Measurements from ENCODE around the gene SCN2B. TPM values are rescaled to one million over a fixed set of nuclear protein-coding genes. Genes with fewer than 3 reads are reported as not detected.

SCN2B gene
- polyA plus RNA-seq, 1 donor from 2014 or later = 1.1 TPM

- H3F3A ChIP-seq (ENCODE audit: insufficient read depth, low read length, poor library complexity, severe bottlenecking) = no peaks in the 10 kb centered on the region
- no peak overlapping the region for H3K9ac ChIP-seq (ENCODE audit: low read length)
- no peaks in the 10 kb centered on the region for H3K9me3 ChIP-seq (ENCODE audit: low read length)
- no peaks in the 10 kb centered on the region for H3K27me3 ChIP-seq (ENCODE audit: insufficient read depth, low read depth, low read length)
- no peaks in the 10 kb centered on the region for H4K20me1 ChIP-seq (ENCODE audit: insufficient read depth)
- no peak overlapping the region for H2AFZ ChIP-seq (ENCODE audit: low read depth, low read length)
- no peaks in the 10 kb centered on the region for H3K9me2 ChIP-seq (ENCODE audit: insufficient read depth, low read length)
- no peak overlapping the region for H3K4me2 ChIP-seq (ENCODE audit: low read length)
- no peak for TF ChIP-seq TAF1 (IDR thresholded peaks at IDR 0.05; ENCODE audit: low read depth)
- no peak for TF ChIP-seq EZH2 (IDR thresholded peaks at IDR 0.05; ENCODE audit: borderline replicate concordance, insufficient read depth, low read length, poor library complexity, severe bottlenecking)
- TF ChIP-seq SMC3 (conservative IDR thresholded peaks at IDR 0.05; ENCODE audit: poor library complexity) = no peak
- no peak for TF ChIP-seq POLR2AphosphoS5 (IDR thresholded peaks at IDR 0.05)
- no peak for TF ChIP-seq MXI1 (conservative IDR thresholded peaks at IDR 0.05; ENCODE audit: poor library complexity, severe bottlenecking)
- no peak for TF ChIP-seq REST (IDR thresholded peaks at IDR 0.05; ENCODE audit: borderline replicate concordance)
- TF ChIP-seq CTCF (IDR thresholded peaks at IDR 0.05; ENCODE audit: poor library complexity, severe bottlenecking) = no peak
- TF ChIP-seq EP300 (conservative IDR thresholded peaks at IDR 0.05; ENCODE audit: poor library complexity, severe bottlenecking) = no peak
- TF ChIP-seq RAD21 (conservative IDR thresholded peaks at IDR 0.05) = no peak
- H3K36me3 ChIP-seq (ENCODE audit: insufficient read depth, low read length) = no peaks in the 10 kb centered on the region
- no peaks in the 10 kb centered on the region for H3K79me2 ChIP-seq (replicated peaks; ENCODE audit: insufficient read depth, low read length)
- no peak overlapping the region for H3K27ac ChIP-seq (ENCODE audit: low read length)
- no peak overlapping the region for H3K4me3 ChIP-seq (ENCODE audit: low read length)
Observed at GRCh38 chr11:118223992-118224391, 47.6 kb upstream of the SCN2B start.

- H3K4me3 ChIP-seq (ENCODE audit: low read length) = no peak overlapping the region
- TF ChIP-seq TAF1 (IDR thresholded peaks at IDR 0.05; ENCODE audit: low read depth) = no peak
- no peak for TF ChIP-seq POLR2AphosphoS5 (IDR thresholded peaks at IDR 0.05)
- TF ChIP-seq MXI1 (conservative IDR thresholded peaks at IDR 0.05; ENCODE audit: poor library complexity, severe bottlenecking) = no peak
- TF ChIP-seq EZH2 (IDR thresholded peaks at IDR 0.05; ENCODE audit: borderline replicate concordance, insufficient read depth, low read length, poor library complexity, severe bottlenecking) = no peak
- TF ChIP-seq RAD21 (conservative IDR thresholded peaks at IDR 0.05) = no peak
- H3F3A ChIP-seq (ENCODE audit: insufficient read depth, low read length, poor library complexity, severe bottlenecking) = no peaks in the 10 kb centered on the region
- H3K9ac ChIP-seq (ENCODE audit: low read length) = no peak overlapping the region
- no peak overlapping the region for H3K4me2 ChIP-seq (ENCODE audit: low read length)
- no peaks in the 10 kb centered on the region for H3K36me3 ChIP-seq (ENCODE audit: insufficient read depth, low read length)
- no peaks in the 10 kb centered on the region for H4K20me1 ChIP-seq (ENCODE audit: insufficient read depth)
- no peaks in the 10 kb centered on the region for H3K9me2 ChIP-seq (ENCODE audit: insufficient read depth, low read length)
- no peak overlapping the region for H2AFZ ChIP-seq (ENCODE audit: low read depth, low read length)
- H3K27me3 ChIP-seq (ENCODE audit: insufficient read depth, low read depth, low read length) = no peaks in the 10 kb centered on the region
- no peaks in the 10 kb centered on the region for H3K9me3 ChIP-seq (ENCODE audit: low read length)
- no peak overlapping the region for H3K27ac ChIP-seq (ENCODE audit: low read length)
- H3K79me2 ChIP-seq (replicated peaks; ENCODE audit: insufficient read depth, low read length) = no peaks in the 10 kb centered on the region
Observed at GRCh38 chr11:118223570-118223969, 47.1 kb upstream of the SCN2B start.

All from neural cell (in vitro differentiated cells).